ENCODE measurements around the gene ANKRD12.

DNA sequence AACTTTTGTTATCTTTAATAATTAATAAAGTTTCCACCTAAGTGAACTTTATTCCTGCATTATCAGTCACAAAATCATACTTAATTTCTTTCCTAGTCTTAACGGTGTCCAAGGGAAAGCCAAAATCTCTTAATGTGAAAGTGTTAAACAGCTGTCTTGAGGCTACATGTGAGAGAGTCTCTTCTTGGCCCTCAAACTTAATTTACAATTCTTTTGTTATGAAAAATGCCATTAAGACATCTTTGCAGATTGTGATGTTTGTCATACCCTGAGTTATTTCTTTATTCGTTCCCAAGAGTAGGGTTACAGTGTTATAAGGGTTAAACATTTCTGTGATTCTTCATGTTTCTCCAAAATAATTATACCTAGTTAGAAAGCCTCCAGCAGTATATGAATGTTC is 64.6 kb downstream of the ANKRD12 start:
- TF ChIP-seq EP300 (IDR thresholded peaks at IDR 0.05) (no peak), POLR2AphosphoS5 (IDR thresholded peaks at IDR 0.05) (no peak)
- TF ChIP-seq, protein P1, sequence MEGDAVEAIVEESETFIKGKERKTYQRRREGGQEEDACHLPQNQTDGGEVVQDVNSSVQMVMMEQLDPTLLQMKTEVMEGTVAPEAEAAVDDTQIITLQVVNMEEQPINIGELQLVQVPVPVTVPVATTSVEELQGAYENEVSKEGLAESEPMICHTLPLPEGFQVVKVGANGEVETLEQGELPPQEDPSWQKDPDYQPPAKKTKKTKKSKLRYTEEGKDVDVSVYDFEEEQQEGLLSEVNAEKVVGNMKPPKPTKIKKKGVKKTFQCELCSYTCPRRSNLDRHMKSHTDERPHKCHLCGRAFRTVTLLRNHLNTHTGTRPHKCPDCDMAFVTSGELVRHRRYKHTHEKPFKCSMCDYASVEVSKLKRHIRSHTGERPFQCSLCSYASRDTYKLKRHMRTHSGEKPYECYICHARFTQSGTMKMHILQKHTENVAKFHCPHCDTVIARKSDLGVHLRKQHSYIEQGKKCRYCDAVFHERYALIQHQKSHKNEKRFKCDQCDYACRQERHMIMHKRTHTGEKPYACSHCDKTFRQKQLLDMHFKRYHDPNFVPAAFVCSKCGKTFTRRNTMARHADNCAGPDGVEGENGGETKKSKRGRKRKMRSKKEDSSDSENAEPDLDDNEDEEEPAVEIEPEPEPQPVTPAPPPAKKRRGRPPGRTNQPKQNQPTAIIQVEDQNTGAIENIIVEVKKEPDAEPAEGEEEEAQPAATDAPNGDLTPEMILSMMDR (IDR thresholded peaks at IDR 0.05), result no peak

Measured in sigmoid colon (tissue), 4 donors.